Muscle layer of duodenum (tissue), 2 donors: ENCODE results near the gene NUDT22.

Experiments
- H3K27ac ChIP-seq: one replicate; pipeline ENCODE4 v1.7.0; 2013; ENCODE audit warnings: mild to moderate bottlenecking, low read length
- H3K27me3 ChIP-seq: one replicate; pipeline ENCODE4 v1.7.0; 2013; ENCODE audit warnings: low read depth, mild to moderate bottlenecking, control low read depth, low read length
- H3K36me3 ChIP-seq, 2 donors: one replicate each; pipeline ENCODE4 v1.7.0; 2013; ENCODE audit warnings: low read length in 2 of 2, control low read depth in 1 of 2, mild to moderate bottlenecking in 1 of 2; ENCODE audit not compliant: insufficient read depth in 2 of 2, control insufficient read depth in 1 of 2
- H3K4me1 ChIP-seq, 2 donors: one replicate each; pipeline ENCODE4 v1.7.0; 2013; ENCODE audit warnings: low read length in 2 of 2, mild to moderate bottlenecking in 2 of 2, control low read depth in 1 of 2, moderate library complexity in 1 of 2; ENCODE audit not compliant: insufficient read depth in 2 of 2, control insufficient read depth in 1 of 2
- H3K4me3 ChIP-seq, 2 donors: one replicate each; pipeline ENCODE4 v1.7.0; 2013; ENCODE audit warnings: low read length in 2 of 2, low read depth in 1 of 2, mild to moderate bottlenecking in 1 of 2
- H3K9me3 ChIP-seq, 2 donors: one replicate each; pipeline ENCODE4 v1.7.0; 2013; ENCODE audit warnings: low read length in 2 of 2, control low read depth in 1 of 2, mild to moderate bottlenecking in 1 of 2; ENCODE audit not compliant: control insufficient read depth in 1 of 2
- donor health status: healthy.

NUDT22 gene

GRCh38 chr11:64268893-64269539, 42.9 kb downstream of the NUDT22 start:
- Histone ChIP-seq H3K4me1 (peaks cover 14 to 22% of the 10 kb centered on the region in 2 donors), H3K27ac (peak overlapping the region; percentile 83), H3K36me3 (peaks cover 13 to 16% of the 10 kb centered on the region in 2 donors)

DNA sequence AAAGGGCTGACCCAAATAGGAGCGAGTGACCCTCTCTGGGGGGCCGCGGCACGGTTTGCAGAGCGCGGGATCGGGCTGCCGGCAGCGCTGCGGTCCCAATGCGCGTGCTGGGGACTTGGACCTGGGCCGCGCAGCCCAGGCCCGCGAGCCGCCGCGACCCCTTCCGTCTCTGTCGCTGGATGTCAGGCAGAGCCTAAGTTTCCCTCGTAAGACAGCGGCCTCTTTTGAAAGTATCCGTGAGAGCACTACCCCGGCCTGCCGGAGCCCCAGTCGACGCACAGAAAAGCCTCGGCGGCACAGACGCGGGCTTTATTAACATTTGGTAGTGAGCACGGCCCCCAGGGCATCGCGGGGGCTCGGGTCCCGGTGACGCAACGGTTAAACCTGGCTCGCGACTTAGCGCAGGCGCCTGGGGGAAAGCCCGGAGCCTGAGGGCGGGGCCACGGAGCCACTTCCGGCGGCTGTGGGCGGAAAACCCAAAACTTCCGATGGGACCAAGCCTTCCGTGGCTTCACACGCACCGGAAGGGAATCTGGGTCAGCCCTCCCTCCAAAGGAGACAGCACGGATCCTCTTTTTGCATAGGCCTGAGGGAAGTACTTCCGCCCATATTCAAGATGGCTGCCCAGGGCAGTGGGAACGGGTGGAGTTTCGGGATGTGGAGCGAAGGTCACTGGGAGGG, 43.6 kb downstream of the NUDT22 start:
- H3K27ac ChIP-seq = peak overlapping the region; percentile 98
- H3K4me3 ChIP-seq = peak overlapping the region; percentile 71 to 88
- H3K4me1 ChIP-seq = peaks cover 14 to 22% of the 10 kb centered on the region in 2 donors
- H3K9me3 ChIP-seq = no peaks in the 10 kb centered on the region
- no peaks in the 10 kb centered on the region for H3K27me3 ChIP-seq
- peaks cover 13% of the 10 kb centered on the region in 2 donors for H3K36me3 ChIP-seq

More at GRCh38 chr11:64268893-64269539, 42.9 kb downstream of the NUDT22 start:
- Histone ChIP-seq H3K9me3 (no peaks in the 10 kb centered on the region), H3K27me3 (no peaks in the 10 kb centered on the region), H3K4me3 (peak overlapping the region; percentile 60 to 71)

DNA sequence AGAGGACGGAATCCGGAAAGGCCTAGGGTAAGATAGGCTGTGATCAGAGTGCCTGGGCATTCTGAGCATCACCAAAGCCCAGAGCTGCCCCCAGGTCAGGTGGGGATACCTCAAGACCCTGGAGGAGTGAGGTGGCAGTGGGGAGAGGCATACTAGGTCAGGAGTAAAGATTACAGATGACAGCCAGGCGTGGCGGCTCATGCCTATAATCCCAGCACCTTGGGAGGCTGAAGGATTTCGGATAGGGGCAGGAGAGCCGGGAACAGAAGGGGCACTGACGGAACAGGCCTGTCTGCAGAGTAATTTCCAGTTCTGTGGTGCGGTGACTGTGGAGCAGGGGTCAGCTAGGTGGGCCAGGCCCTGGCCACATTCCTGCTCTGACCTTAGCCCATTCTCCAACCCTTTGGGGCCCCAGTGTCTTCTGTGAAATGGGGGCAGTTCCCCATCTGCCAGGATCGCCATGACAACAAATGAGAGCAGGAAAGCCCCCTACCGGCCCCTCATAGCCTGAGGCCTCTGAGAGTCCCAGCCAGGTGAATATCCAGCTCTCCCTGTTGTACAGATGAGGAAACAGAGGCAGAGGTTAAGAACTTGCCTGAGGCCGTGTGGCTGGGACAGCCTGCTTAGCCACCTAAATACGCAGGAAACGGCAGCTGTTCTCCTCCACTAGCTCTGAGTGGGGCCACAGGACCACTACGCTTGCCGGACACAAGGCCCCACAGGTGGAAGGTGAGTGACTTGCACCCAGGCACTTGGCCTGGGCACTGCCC, 49.1 kb downstream of the NUDT22 start:
- H3K4me1 ChIP-seq = peaks cover 0 to 9% of the 10 kb centered on the region in 2 donors
- H3K27ac ChIP-seq = no peak overlapping the region

GRCh38 chr11:64275841-64276240, 49.8 kb downstream of the NUDT22 start:
- Histone ChIP-seq H3K9me3 (no peaks in the 10 kb centered on the region), H3K27ac (no peak overlapping the region), H3K27me3 (no peaks in the 10 kb centered on the region), H3K36me3 (peaks cover 5 to 36% of the 10 kb centered on the region in 2 donors), H3K4me3 (no peak overlapping the region), H3K4me1 (peaks cover 0 to 9% of the 10 kb centered on the region in 2 donors)

More for the DNA sequence above, 49.1 kb downstream of the NUDT22 start:
- Histone ChIP-seq H3K4me3 (no peak overlapping the region), H3K27me3 (no peaks in the 10 kb centered on the region), H3K36me3 (peaks cover 5 to 36% of the 10 kb centered on the region in 2 donors), H3K9me3 (no peaks in the 10 kb centered on the region)

GRCh38 chr11:64276653-64277431, 50.8 kb downstream of the NUDT22 start:
- Histone ChIP-seq H3K9me3 (no peaks in the 10 kb centered on the region), H3K27ac (no peak overlapping the region), H3K4me3 (no peak overlapping the region), H3K27me3 (no peaks in the 10 kb centered on the region), H3K4me1 (peaks cover 0 to 7% of the 10 kb centered on the region in 2 donors), H3K36me3 (peaks cover 5 to 36% of the 10 kb centered on the region in 2 donors)

- Histone ChIP-seq H3K36me3 (peaks cover 5 to 43% of the 10 kb centered on the region in 2 donors), H3K27ac (no peak overlapping the region)
Measured at GRCh38 chr11:64278576-64279190, 52.6 kb downstream of the NUDT22 start.

More at GRCh38 chr11:64278576-64279190, 52.6 kb downstream of the NUDT22 start:
- peaks cover 0 to 9% of the 10 kb centered on the region in 2 donors for H3K4me1 ChIP-seq
- no peak overlapping the region for H3K4me3 ChIP-seq
- no peaks in the 10 kb centered on the region for H3K27me3 ChIP-seq
- H3K9me3 ChIP-seq = no peaks in the 10 kb centered on the region
